Fibroblast of skin of left biceps (primary cell): ENCODE measurements around the gene AMBP.
"Not testable (repeated sequence)": the region's sequence is repeated elsewhere in the genome, so short reads cannot be mapped to it uniquely, and the experiment has no call there.

Experiments used
- DNase-seq, 2 experiments: peaks; one replicate each; pipeline ENCODE4 v3.0.0-alpha.2; 2013; ENCODE audit warnings: low read depth in 2 of 2

Gene AMBP

GRCh38 chr9:114092336-114092735, 14.2 kb upstream of the AMBP start:
- no peak for DNase-seq

GRCh38 chr9:114091711-114092110, 13.6 kb upstream of the AMBP start:
- DNase-seq: no peak

- DNase-seq: no peak
These were observed 12.7 kb upstream of the AMBP start for GRCh38 chr9:114090798-114091197.

GRCh38 chr9:114089206-114089840, 11.2 kb upstream of the AMBP start:
- DNase-seq: no peak

GRCh38 chr9:114088571-114089170, 10.6 kb upstream of the AMBP start:
- no peak for DNase-seq

GRCh38 chr9:114087721-114088120, 9.6 kb upstream of the AMBP start:
- DNase-seq: no peak

GRCh38 chr9:114086607-114087006, 8.5 kb upstream of the AMBP start:
- DNase-seq: no peak

GRCh38 chr9:114086009-114086408, 7.9 kb upstream of the AMBP start:
- no peak for DNase-seq

- no peak for DNase-seq
These were observed 7.3 kb upstream of the AMBP start for GRCh38 chr9:114085387-114085789.

- no peak for DNase-seq
These were observed 6.4 kb upstream of the AMBP start for GRCh38 chr9:114084282-114085073.

GRCh38 chr9:114083666-114084065, 5.6 kb upstream of the AMBP start:
- no peak for DNase-seq

GRCh38 chr9:114082763-114083412, 4.8 kb upstream of the AMBP start:
- DNase-seq: not testable (repeated sequence)

GRCh38 chr9:114082017-114082762, 4.1 kb upstream of the AMBP start:
- DNase-seq: peak; percentile 60 to 61

GRCh38 chr9:114081441-114082016, 3.4 kb upstream of the AMBP start:
- DNase-seq: no peak

- DNase-seq: no peak
These were observed 2.8 kb upstream of the AMBP start for GRCh38 chr9:114080773-114081440.

- no peak for DNase-seq
These were observed 2.2 kb upstream of the AMBP start for GRCh38 chr9:114080195-114080772.

GRCh38 chr9:114078781-114079156, 669 bp upstream of the AMBP start:
- no peak for DNase-seq

GRCh38 chr9:114077162-114077837, 800 bp downstream of the AMBP start:
- DNase-seq: no peak

- no peak for DNase-seq
These were observed 1.6 kb downstream of the AMBP start for GRCh38 chr9:114076237-114077161.
